HepG2 (cell line): ENCODE measurements around the gene FAM163A. TPM values are rescaled to one million over a fixed set of nuclear protein-coding genes. Genes with fewer than 3 reads are reported as not detected.

ENCODE experiments used
- ATAC-seq: fragments of 200-7000 bp; cut with Tn5 transposase; 3 replicates; pipeline ENCODE4 v1.9.1; 2020; ENCODE audit warnings: mild to moderate bottlenecking, moderate library complexity
- BruUV-seq: library from RNA; stranded (reverse); fragments of 400-500 nt; replicated peaks from 2 replicates; lab custom pipeline; 2021; lab: Mats Ljungman, UMichigan
- CTCF ChIA-PET: fragments of 300-600 bp; formaldehyde crosslinking; extraction: SDS; loops from one replicate; lab custom pipeline; 2021; ENCODE audit warnings: low total read pairs, inconsistent platforms, low intra/inter-chr PET ratio; lab: Yijun Ruan, JAX
- POLR2A ChIA-PET: fragments of 350-600 bp; sonication (Branson Sonifier 250); formaldehyde crosslinking; loops from one replicate; lab custom pipeline; 2020; ENCODE audit warnings: antibody characterized with exemption, inconsistent platforms; lab: Yijun Ruan, JAX
- DNase-seq: peaks from one replicate; pipeline ENCODE4 v3.0.0-alpha.2; 2015; ENCODE audit warnings: low spot score
- FAIRE-seq: peaks from 3 replicates; lab custom pipeline; 2011; peaks lifted over from hg19 to GRCh38; lab: Jason Lieb, UNC
- H2AFZ ChIP-seq: one replicate; pipeline ENCODE4 v1.6.1; 2011; ENCODE audit warnings: low read length, inconsistent platforms
- H3K27ac ChIP-seq: fragments of 300-600 bp; 3 replicates; pipeline ENCODE4 v1.8.0; 2011; ENCODE audit warnings: mixed run types, mild to moderate bottlenecking, mixed read lengths, low read length, inconsistent platforms; ENCODE audit not compliant: insufficient read depth; ENCODE audit errors: extremely low read length
- H3K27me3 ChIP-seq, 2 experiments: fragments of 200-600 bp in 1 of 2; 2 replicates in 1 of 2; 3 replicates in 1 of 2; pipeline versions ENCODE4 v1.6.0 to v1.8.0; 2011; ENCODE audit warnings: low read length in 2 of 2, mild to moderate bottlenecking in 2 of 2, moderate library complexity in 2 of 2, inconsistent platforms in 1 of 2; ENCODE audit not compliant: insufficient read depth in 2 of 2, control insufficient read depth in 1 of 2
- H3K36me3 ChIP-seq, 2 experiments: fragments of 200-600 bp in 1 of 2; replicated peaks in 1 of 2; 2 replicates in 1 of 2; 3 replicates in 1 of 2; pipeline versions ENCODE4 v1.5.1 to v1.8.0; 2011; ENCODE audit warnings: low read length in 2 of 2, inconsistent platforms in 1 of 2; ENCODE audit not compliant: insufficient read depth in 2 of 2, control insufficient read depth in 1 of 2
- H3K4me1 ChIP-seq: 2 replicates; pipeline ENCODE4 v1.5.1; 2012; ENCODE audit warnings: low read length, inconsistent platforms; ENCODE audit not compliant: insufficient read depth
- H3K4me2 ChIP-seq: 2 replicates; pipeline ENCODE4 v1.6.0; 2011; ENCODE audit warnings: low read depth, low read length, inconsistent platforms
- H3K4me3 ChIP-seq, 3 experiments: fragments of 200-600 bp in 1 of 3; sonication (generic), shearing (Covaris generic) in 1 of 3; replicated peaks in 1 of 3; 2 replicates each; pipeline ENCODE4 v1.5.1; 2011 to 2016; ENCODE audit warnings: low read length in 3 of 3, inconsistent platforms in 2 of 3, low read depth in 2 of 3, mild to moderate bottlenecking in 2 of 3, control low read depth in 1 of 3, mixed read lengths in 1 of 3; ENCODE audit not compliant: insufficient read depth in 1 of 3
- H3K79me2 ChIP-seq: one replicate; pipeline ENCODE4 v1.6.1; 2011; ENCODE audit warnings: low read length, inconsistent platforms; ENCODE audit not compliant: insufficient read depth
- H3K9ac ChIP-seq: 2 replicates; pipeline ENCODE4 v1.6.0; 2011; ENCODE audit warnings: mild to moderate bottlenecking, low read depth, low read length, inconsistent platforms; ENCODE audit not compliant: insufficient read depth
- H3K9me3 ChIP-seq: 2 replicates; pipeline ENCODE4 v1.5.1; 2012; ENCODE audit warnings: mild to moderate bottlenecking, low read length
- H4K20me1 ChIP-seq: 2 replicates; pipeline ENCODE4 v1.6.0; 2011; ENCODE audit warnings: inconsistent platforms, mild to moderate bottlenecking, low read length, moderate library complexity; ENCODE audit not compliant: insufficient read depth
- ARNT2 ChIP-seq: sonication (generic); formaldehyde crosslinking; IDR thresholded peaks from 2 replicates; pipeline ENCODE4 v1.8.0; 2022; ENCODE audit warnings: mild to moderate bottlenecking, low read depth, missing genetic modification reagents, moderate library complexity
- CBX2 ChIP-seq, 2 experiments: fragments of 200-600 bp in 1 of 2; sonication (generic); formaldehyde crosslinking in 1 of 2; IDR thresholded peaks; 2 replicates each; pipeline versions ENCODE4 v1.7.0 to v1.8.1; 2018 to 2022; ENCODE audit warnings: low read depth in 2 of 2, low read length in 1 of 2, mild to moderate bottlenecking in 1 of 2, missing genetic modification reagents in 1 of 2
- RARA ChIP-seq: IDR thresholded peaks from 2 replicates; pipeline ENCODE4 v1.6.1; 2016; ENCODE audit warnings: missing genetic modification reagents, missing compliant biosample characterization
- ZBTB8A ChIP-seq: sonication (generic); formaldehyde crosslinking; IDR thresholded peaks from 2 replicates; pipeline ENCODE4 v1.4.0; 2020; ENCODE audit warnings: mild to moderate bottlenecking, low read depth, missing genetic modification reagents, borderline replicate concordance
- ZNF121 ChIP-seq: sonication (generic); formaldehyde crosslinking; IDR thresholded peaks from 2 replicates; pipeline ENCODE4 v1.5.0; 2020; ENCODE audit warnings: mild to moderate bottlenecking, missing genetic modification reagents
- ZNF160 ChIP-seq: sonication (generic); formaldehyde crosslinking; IDR thresholded peaks from 2 replicates; pipeline ENCODE4 v1.8.0; 2022; ENCODE audit warnings: mild to moderate bottlenecking, inconsistent platforms, missing genetic modification reagents
- ZNF235 ChIP-seq: sonication (generic); formaldehyde crosslinking; IDR thresholded peaks from 2 replicates; pipeline ENCODE4 v1.8.1; 2023; ENCODE audit warnings: mild to moderate bottlenecking, missing genetic modification reagents, borderline replicate concordance
- ZNF598 ChIP-seq: sonication (generic); formaldehyde crosslinking; IDR thresholded peaks from 2 replicates; pipeline ENCODE4 v1.5.1; 2020; ENCODE audit warnings: mild to moderate bottlenecking, missing genetic modification reagents, borderline replicate concordance
- ZNF672 ChIP-seq: sonication (generic); formaldehyde crosslinking; IDR thresholded peaks from 2 replicates; pipeline ENCODE4 v1.8.1; 2022; ENCODE audit warnings: missing genetic modification reagents
- WGBS: methylation state at CpG from one replicate; pipeline ENCODE4 v1.1.6; 2017; ENCODE audit warnings: low lambda C conversion rate; 5-methylcytosine and 5-hydroxymethylcytosine counted together
- in situ Hi-C: cut with HindIII; loops from 2 replicates; pipeline ENCODE4 v1.10.0; 2017; ENCODE audit warnings: low pct_unique_long_range_greater_than_20kb; ENCODE audit not compliant: extremely low pct_ligation_motif_present
- intact Hi-C: fragments of 100-400 bp; cut with micrococcal nuclease; formaldehyde crosslinking; loops from one replicate; pipeline ENCODE4 v1.10.0; 2022; ENCODE audit not compliant: unreplicated experiment
- polyA plus RNA-seq, 8 experiments: library from polyadenylated mRNA; depleted of rRNA in 3 of 8; stranded (reverse) in 7 of 8; unstranded in 1 of 8; fragments of >200 nt; fragmentation: Illumina TruSeq in 4 of 8; extraction: Trizol in 4 of 8; gene quantifications; 2 replicates each; pipeline versions ENCODE4 v1.2.1 to v1.2.3, GENCODE V29; 2011 to 2016; ENCODE audit warnings: low read depth in 4 of 8, missing spikeins in 1 of 8, mixed read lengths in 1 of 8; ENCODE audit not compliant: insufficient read depth in 1 of 8
- total RNA-seq, 5 experiments: library from RNA; depleted of rRNA; stranded (reverse); fragments of >200 nt; fragmentation: Illumina TruSeq; extraction: Trizol; gene quantifications; 2 replicates each; pipeline ENCODE4 v1.2.3, GENCODE V29; 2016; ENCODE audit warnings: low read depth in 1 of 5
- TF ChIP-seq, protein P1 (sequence below): sonication (generic); formaldehyde crosslinking; IDR thresholded peaks from 2 replicates; pipeline ENCODE4 v1.4.0; 2020; ENCODE audit warnings: missing genetic modification reagents; ENCODE audit errors: not compliant biosample characterization
- TF ChIP-seq, protein P2 (sequence below): sonication (generic); formaldehyde crosslinking; IDR thresholded peaks from 2 replicates; pipeline ENCODE4 v1.4.0; 2020; ENCODE audit warnings: missing genetic modification reagents, mild to moderate bottlenecking, borderline replicate concordance
- TF ChIP-seq, protein P3 (sequence below): sonication (generic); formaldehyde crosslinking; IDR thresholded peaks from 2 replicates; pipeline ENCODE4 v1.8.1; 2023; ENCODE audit warnings: mild to moderate bottlenecking, missing genetic modification reagents, borderline replicate concordance
- TF ChIP-seq, protein P4 (sequence below): IDR thresholded peaks from 2 replicates; pipeline ENCODE4 v1.4.0; 2020; ENCODE audit warnings: mild to moderate bottlenecking, missing genetic modification reagents
- TF ChIP-seq, protein P5 (sequence below): sonication (generic); formaldehyde crosslinking; IDR thresholded peaks from 2 replicates; pipeline ENCODE4 v1.4.0; 2020; ENCODE audit warnings: missing genetic modification reagents

Gene FAM163A
- total and polyA plus RNA-seq, 2 of the 13 experiments (the other 11 are each of a cell fraction or from before 2014, with no cell fraction given) = not detected

DNA sequence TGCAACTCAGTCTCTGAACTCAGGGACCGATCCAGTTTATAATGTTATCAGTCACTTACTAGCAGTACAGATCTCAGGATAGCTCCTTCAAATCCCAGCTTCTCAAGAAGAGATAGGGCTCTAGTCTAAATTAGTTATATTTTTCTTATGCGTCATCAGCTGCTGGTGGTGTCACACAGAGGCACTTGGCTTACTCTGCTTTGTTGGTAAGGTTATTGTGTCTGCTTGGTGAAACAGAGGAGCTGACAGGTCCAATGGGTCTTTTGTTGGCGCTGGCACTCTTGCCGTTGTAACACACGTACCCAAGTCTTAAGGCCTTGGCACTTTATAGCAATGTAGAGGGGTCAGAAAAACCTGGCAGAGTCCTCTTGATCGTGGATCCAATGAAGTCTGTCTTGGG, 122.3 kb downstream of the FAM163A start:
- Histone ChIP-seq H3K4me2 (no peak overlapping the region), H3K9ac (no peak overlapping the region), H3K36me3 (peaks cover 13 to 62% of the 10 kb centered on the region in 2 experiments), H3K4me1 (0 out of 2 replicates have a peak, but pooled peaks cover 2% of the 10 kb centered on the region), H3K79me2 (peaks cover 29% of the 10 kb centered on the region), H2AFZ (no peak overlapping the region), H3K27ac (no peak overlapping the region), H3K9me3 (no peaks in the 10 kb centered on the region), H4K20me1 (peaks cover 49% of the 10 kb centered on the region), H3K27me3 (no peaks in the 10 kb centered on the region), H3K4me3 (no peak overlapping the region)
- ATAC-seq (no peak), FAIRE-seq (no peak), DNase-seq (no peak)
- ChIA-PET CTCF (no interaction called here), POLR2A (interaction anchor here (1.2 kb wide), 1 partner anchor 9 kb away, joined by 3 read pairs; no protein-coding TSS in a partner anchor)
- intact Hi-C loops = no loop called here
- 95% methylated on average over 6 of the region's 6 CpGs for WGBS
- no TSS peak for BruUV-seq
- in situ Hi-C loops = no loop called here
- TF ChIP-seq RARA (CRISPR knock-in tag) = no peak
- TF ChIP-seq, protein P1, sequence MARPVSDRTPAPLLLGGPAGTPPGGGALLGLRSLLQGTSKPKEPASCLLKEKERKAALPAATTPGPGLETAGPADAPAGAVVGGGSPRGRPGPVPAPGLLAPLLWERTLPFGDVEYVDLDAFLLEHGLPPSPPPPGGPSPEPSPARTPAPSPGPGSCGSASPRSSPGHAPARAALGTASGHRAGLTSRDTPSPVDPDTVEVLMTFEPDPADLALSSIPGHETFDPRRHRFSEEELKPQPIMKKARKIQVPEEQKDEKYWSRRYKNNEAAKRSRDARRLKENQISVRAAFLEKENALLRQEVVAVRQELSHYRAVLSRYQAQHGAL (CRISPR knock-in tag) = no peak
- TF ChIP-seq ZNF235 (CRISPR knock-in tag) = no peak
- TF ChIP-seq, protein P2, sequence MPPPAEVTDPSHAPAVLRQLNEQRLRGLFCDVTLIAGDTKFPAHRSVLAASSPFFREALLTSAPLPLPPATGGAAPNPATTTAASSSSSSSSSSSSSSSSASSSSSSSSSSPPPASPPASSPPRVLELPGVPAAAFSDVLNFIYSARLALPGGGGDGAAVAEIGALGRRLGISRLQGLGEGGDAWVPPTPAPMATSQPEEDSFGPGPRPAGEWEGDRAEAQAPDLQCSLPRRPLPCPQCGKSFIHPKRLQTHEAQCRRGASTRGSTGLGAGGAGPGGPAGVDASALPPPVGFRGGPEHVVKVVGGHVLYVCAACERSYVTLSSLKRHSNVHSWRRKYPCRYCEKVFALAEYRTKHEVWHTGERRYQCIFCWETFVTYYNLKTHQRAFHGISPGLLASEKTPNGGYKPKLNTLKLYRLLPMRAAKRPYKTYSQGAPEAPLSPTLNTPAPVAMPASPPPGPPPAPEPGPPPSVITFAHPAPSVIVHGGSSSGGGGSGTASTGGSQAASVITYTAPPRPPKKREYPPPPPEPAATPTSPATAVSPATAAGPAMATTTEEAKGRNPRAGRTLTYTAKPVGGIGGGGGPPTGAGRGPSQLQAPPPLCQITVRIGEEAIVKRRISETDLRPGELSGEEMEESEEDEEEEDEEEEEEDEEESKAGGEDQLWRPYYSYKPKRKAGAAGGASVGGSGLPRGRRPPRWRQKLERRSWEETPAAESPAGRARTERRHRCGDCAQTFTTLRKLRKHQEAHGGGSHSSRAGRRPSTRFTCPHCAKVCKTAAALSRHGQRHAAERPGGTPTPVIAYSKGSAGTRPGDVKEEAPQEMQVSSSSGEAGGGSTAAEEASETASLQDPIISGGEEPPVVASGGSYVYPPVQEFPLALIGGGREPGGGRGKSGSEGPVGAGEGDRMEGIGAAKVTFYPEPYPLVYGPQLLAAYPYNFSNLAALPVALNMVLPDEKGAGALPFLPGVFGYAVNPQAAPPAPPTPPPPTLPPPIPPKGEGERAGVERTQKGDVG (CRISPR knock-in tag) = no peak
- TF ChIP-seq ZNF672 = no peak
- no peak for TF ChIP-seq ZNF121 (CRISPR knock-in tag)
- no peak for TF ChIP-seq ZNF160
- no peak for TF ChIP-seq CBX2 (IDR thresholded peaks at IDR 0.05; ENCODE audit: low read depth, low read length)
- no peak for TF ChIP-seq CBX2 (CRISPR knock-in tag; IDR thresholded peaks at IDR 0.05; ENCODE audit: low read depth)
- no peak for TF ChIP-seq ZBTB8A (CRISPR knock-in tag)
- TF ChIP-seq ARNT2 = no peak
- TF ChIP-seq, protein P3, sequence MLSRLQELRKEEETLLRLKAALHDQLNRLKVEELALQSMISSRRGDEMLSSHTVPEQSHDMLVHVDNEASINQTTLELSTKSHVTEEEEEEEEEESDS (CRISPR knock-in tag) = no peak
- TF ChIP-seq ZNF598 (CRISPR knock-in tag) = no peak
- TF ChIP-seq, protein P4, sequence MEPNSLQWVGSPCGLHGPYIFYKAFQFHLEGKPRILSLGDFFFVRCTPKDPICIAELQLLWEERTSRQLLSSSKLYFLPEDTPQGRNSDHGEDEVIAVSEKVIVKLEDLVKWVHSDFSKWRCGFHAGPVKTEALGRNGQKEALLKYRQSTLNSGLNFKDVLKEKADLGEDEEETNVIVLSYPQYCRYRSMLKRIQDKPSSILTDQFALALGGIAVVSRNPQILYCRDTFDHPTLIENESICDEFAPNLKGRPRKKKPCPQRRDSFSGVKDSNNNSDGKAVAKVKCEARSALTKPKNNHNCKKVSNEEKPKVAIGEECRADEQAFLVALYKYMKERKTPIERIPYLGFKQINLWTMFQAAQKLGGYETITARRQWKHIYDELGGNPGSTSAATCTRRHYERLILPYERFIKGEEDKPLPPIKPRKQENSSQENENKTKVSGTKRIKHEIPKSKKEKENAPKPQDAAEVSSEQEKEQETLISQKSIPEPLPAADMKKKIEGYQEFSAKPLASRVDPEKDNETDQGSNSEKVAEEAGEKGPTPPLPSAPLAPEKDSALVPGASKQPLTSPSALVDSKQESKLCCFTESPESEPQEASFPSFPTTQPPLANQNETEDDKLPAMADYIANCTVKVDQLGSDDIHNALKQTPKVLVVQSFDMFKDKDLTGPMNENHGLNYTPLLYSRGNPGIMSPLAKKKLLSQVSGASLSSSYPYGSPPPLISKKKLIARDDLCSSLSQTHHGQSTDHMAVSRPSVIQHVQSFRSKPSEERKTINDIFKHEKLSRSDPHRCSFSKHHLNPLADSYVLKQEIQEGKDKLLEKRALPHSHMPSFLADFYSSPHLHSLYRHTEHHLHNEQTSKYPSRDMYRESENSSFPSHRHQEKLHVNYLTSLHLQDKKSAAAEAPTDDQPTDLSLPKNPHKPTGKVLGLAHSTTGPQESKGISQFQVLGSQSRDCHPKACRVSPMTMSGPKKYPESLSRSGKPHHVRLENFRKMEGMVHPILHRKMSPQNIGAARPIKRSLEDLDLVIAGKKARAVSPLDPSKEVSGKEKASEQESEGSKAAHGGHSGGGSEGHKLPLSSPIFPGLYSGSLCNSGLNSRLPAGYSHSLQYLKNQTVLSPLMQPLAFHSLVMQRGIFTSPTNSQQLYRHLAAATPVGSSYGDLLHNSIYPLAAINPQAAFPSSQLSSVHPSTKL (CRISPR knock-in tag) = no peak
- TF ChIP-seq, protein P5, sequence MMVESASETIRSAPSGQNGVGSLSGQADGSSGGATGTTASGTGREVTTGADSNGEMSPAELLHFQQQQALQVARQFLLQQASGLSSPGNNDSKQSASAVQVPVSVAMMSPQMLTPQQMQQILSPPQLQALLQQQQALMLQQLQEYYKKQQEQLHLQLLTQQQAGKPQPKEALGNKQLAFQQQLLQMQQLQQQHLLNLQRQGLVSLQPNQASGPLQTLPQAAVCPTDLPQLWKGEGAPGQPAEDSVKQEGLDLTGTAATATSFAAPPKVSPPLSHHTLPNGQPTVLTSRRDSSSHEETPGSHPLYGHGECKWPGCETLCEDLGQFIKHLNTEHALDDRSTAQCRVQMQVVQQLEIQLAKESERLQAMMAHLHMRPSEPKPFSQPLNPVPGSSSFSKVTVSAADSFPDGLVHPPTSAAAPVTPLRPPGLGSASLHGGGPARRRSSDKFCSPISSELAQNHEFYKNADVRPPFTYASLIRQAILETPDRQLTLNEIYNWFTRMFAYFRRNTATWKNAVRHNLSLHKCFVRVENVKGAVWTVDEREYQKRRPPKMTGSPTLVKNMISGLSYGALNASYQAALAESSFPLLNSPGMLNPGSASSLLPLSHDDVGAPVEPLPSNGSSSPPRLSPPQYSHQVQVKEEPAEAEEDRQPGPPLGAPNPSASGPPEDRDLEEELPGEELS (CRISPR knock-in tag) = no peak
